K562 (cell line): ENCODE data around the gene MDFIC. TPM values are rescaled to one million over a fixed set of nuclear protein-coding genes. Genes with fewer than 3 reads are reported as not detected.

Source experiments
- ATAC-seq: fragments of 200-7000 bp; cut with Tn5 transposase; 3 replicates; pipeline ENCODE4 v1.9.1; 2020; ENCODE audit warnings: moderate library complexity
- BruUV-seq: library from RNA; stranded (reverse); fragments of 400-500 nt; replicated peaks from 2 replicates; lab custom pipeline; 2021; lab: Mats Ljungman, UMichigan
- CTCF ChIA-PET: fragments of 300-600 bp; formaldehyde crosslinking; extraction: SDS; loops from one replicate; lab custom pipeline; 2021; ENCODE audit warnings: low intra/inter-chr PET ratio; lab: Yijun Ruan, JAX
- POLR2A ChIA-PET: fragments of 300-600, 350-650 bp; sonication (Branson Sonifier 250); formaldehyde crosslinking; extraction: SDS; loops from one replicate; lab custom pipeline; 2021; ENCODE audit warnings: antibody characterized with exemption, inconsistent platforms; lab: Yijun Ruan, JAX
- DNase-seq, 4 experiments: peaks; one replicate each; pipeline versions ENCODE4 v3.0.0 to v3.0.0-alpha.2; 2011 to 2018; ENCODE audit warnings: low spot score in 3 of 4, mixed read lengths in 3 of 4; ENCODE audit errors: extremely low read depth in 1 of 4
- FAIRE-seq: peaks from 2 replicates; lab custom pipeline; 2011; peaks lifted over from hg19 to GRCh38; lab: Jason Lieb, UNC
- H2AFZ ChIP-seq: 2 replicates; pipeline ENCODE4 v1.6.0; 2011; ENCODE audit warnings: low read depth, low read length, control low read depth, inconsistent platforms
- H3K27ac ChIP-seq: fragments of 200-600 bp; 3 replicates; pipeline ENCODE4 v1.8.0; 2011; ENCODE audit warnings: low read depth, mild to moderate bottlenecking, control low read depth, inconsistent platforms, low read length, moderate library complexity, mixed read lengths; ENCODE audit errors: extremely low read depth
- H3K27me3 ChIP-seq, 2 experiments: fragments of 300-600 bp in 1 of 2; 2 replicates in 1 of 2; 3 replicates in 1 of 2; pipeline versions ENCODE4 v1.6.0 to v1.8.0; 2011; ENCODE audit warnings: inconsistent platforms in 2 of 2, low read length in 2 of 2, mild to moderate bottlenecking in 1 of 2, mixed read lengths in 1 of 2, moderate library complexity in 1 of 2; ENCODE audit not compliant: control insufficient read depth in 2 of 2, insufficient read depth in 2 of 2
- H3K36me3 ChIP-seq: fragments of 300-600 bp; 3 replicates; pipeline ENCODE4 v1.8.0; 2011; ENCODE audit warnings: mild to moderate bottlenecking, low read length, inconsistent platforms; ENCODE audit not compliant: control insufficient read depth, insufficient read depth
- H3K4me1 ChIP-seq, 2 experiments: fragments of 200-600 bp in 1 of 2; replicated peaks in 1 of 2; 2 replicates in 1 of 2; 3 replicates in 1 of 2; pipeline versions ENCODE4 v1.5.1 to v1.8.0; 2011; ENCODE audit warnings: inconsistent platforms in 2 of 2, low read length in 2 of 2, mild to moderate bottlenecking in 1 of 2, mixed read lengths in 1 of 2, moderate library complexity in 1 of 2; ENCODE audit not compliant: control insufficient read depth in 2 of 2, insufficient read depth in 2 of 2
- H3K4me2 ChIP-seq: 2 replicates; pipeline ENCODE4 v1.6.1; 2011; ENCODE audit warnings: low read length, control low read depth, inconsistent platforms, mixed read lengths; ENCODE audit not compliant: insufficient read depth
- H3K4me3 ChIP-seq: fragments of 200-600 bp; sonication (generic), shearing (Covaris generic); 2 replicates; pipeline ENCODE4 v1.5.1; 2016; ENCODE audit warnings: control low read depth, inconsistent platforms
- H3K79me2 ChIP-seq: fragments of 200-600 bp; 3 replicates; pipeline ENCODE4 v1.8.0; 2011; ENCODE audit warnings: low read length, inconsistent platforms; ENCODE audit not compliant: control insufficient read depth, insufficient read depth
- H3K9ac ChIP-seq, 2 experiments: 2 replicates each; pipeline versions ENCODE4 v1.6.0 to v1.6.1; 2011; ENCODE audit warnings: low read depth in 2 of 2, low read length in 2 of 2, control low read depth in 1 of 2, inconsistent platforms in 1 of 2, mild to moderate bottlenecking in 1 of 2, mixed read lengths in 1 of 2; ENCODE audit not compliant: insufficient read depth in 1 of 2
- H3K9me1 ChIP-seq: one replicate; pipeline ENCODE4 v1.6.0; 2011; ENCODE audit warnings: inconsistent platforms, mild to moderate bottlenecking, low read length, moderate library complexity; ENCODE audit not compliant: control insufficient read depth, insufficient read depth
- H3K9me3 ChIP-seq: replicated peaks from 2 replicates; pipeline ENCODE4 v1.5.1; 2011; ENCODE audit warnings: low read depth, low read length, inconsistent platforms; ENCODE audit not compliant: control insufficient read depth, insufficient read depth
- H4K20me1 ChIP-seq: replicated peaks from 2 replicates; pipeline ENCODE4 v1.6.1; 2011; ENCODE audit warnings: low read length, inconsistent platforms, mixed read lengths; ENCODE audit not compliant: control insufficient read depth, insufficient read depth
- ARID3A ChIP-seq: IDR thresholded peaks from 2 replicates; pipeline ENCODE4 v1.6.1; 2012; ENCODE audit warnings: low read depth, low read length, improper control_type of control experiment, borderline replicate concordance
- CREB5 ChIP-seq: fragments of 250-450 bp; sonication (Bioruptor Pico); IDR thresholded peaks from 2 replicates; pipeline ENCODE4 v1.5.0; 2020; ENCODE audit warnings: mild to moderate bottlenecking
- CXXC5 ChIP-seq: fragments of 250-450 bp; sonication (Bioruptor Pico); IDR thresholded peaks from 2 replicates; pipeline ENCODE4 v1.8.0; 2022; ENCODE audit warnings: inconsistent platforms, mild to moderate bottlenecking, moderate library complexity
- EP300 ChIP-seq: IDR thresholded peaks from 2 replicates; pipeline ENCODE4 v1.6.1; 2012; ENCODE audit warnings: low read length, improper control_type of control experiment
- FOXK2 ChIP-seq, 2 experiments: fragments of 450-650 bp; IDR thresholded peaks in 1 of 2; conservative IDR thresholded peaks in 1 of 2; 2 replicates each; pipeline ENCODE4 v1.6.1; 2016; ENCODE audit warnings: low read depth in 2 of 2, mild to moderate bottlenecking in 1 of 2
- IRF2 ChIP-seq: sonication (generic); formaldehyde crosslinking; IDR thresholded peaks from 2 replicates; pipeline ENCODE4 v1.8.1; 2022; ENCODE audit warnings: mild to moderate bottlenecking, missing genetic modification reagents
- MCM2 ChIP-seq: fragments of 450-650 bp; IDR thresholded peaks from 2 replicates; pipeline ENCODE4 v1.6.1; 2017; ENCODE audit warnings: low read depth, mild to moderate bottlenecking
- MXD1 ChIP-seq: fragments of 250-450 bp; sonication (Bioruptor Pico); IDR thresholded peaks from 2 replicates; pipeline ENCODE4 v1.8.0; 2021; ENCODE audit warnings: borderline replicate concordance, mild to moderate bottlenecking, moderate library complexity; ENCODE audit not compliant: poor library complexity, severe bottlenecking
- SIN3A ChIP-seq, 2 experiments: fragments of 150-350 bp in 1 of 2; IDR thresholded peaks; 2 replicates each; pipeline ENCODE4 v1.6.1; 2011 to 2016; ENCODE audit warnings: borderline replicate concordance in 2 of 2, low read depth in 2 of 2, low read length in 2 of 2, mild to moderate bottlenecking in 2 of 2, moderate library complexity in 2 of 2; ENCODE audit not compliant: control insufficient read depth in 1 of 2
- SRSF7 ChIP-seq: fragments of 200-400 bp; formaldehyde crosslinking; optimal IDR thresholded peaks from 2 replicates; pipeline ENCODE3; 2017; ENCODE audit warnings: mild to moderate bottlenecking, low read depth, low read length
- SRSF9 ChIP-seq: fragments of 200-400 bp; formaldehyde crosslinking; IDR thresholded peaks from 2 replicates; pipeline ENCODE4 v1.6.1; 2017; ENCODE audit warnings: low read depth, low read length, borderline replicate concordance
- ZC3H4 ChIP-seq: sonication (generic); formaldehyde crosslinking; IDR thresholded peaks from 2 replicates; pipeline ENCODE4 v1.9.0; 2021; ENCODE audit warnings: missing genetic modification reagents, borderline replicate concordance
- ZNF24 ChIP-seq: fragments of 450-650 bp; IDR thresholded peaks from 2 replicates; pipeline ENCODE4 v1.6.1; 2016
- ZNF431 ChIP-seq: sonication (generic); formaldehyde crosslinking; IDR thresholded peaks from 2 replicates; pipeline ENCODE4 v1.8.0; 2022; ENCODE audit warnings: mild to moderate bottlenecking, missing genetic modification reagents
- ZNF444 ChIP-seq: fragments of 250-450 bp; sonication (Bioruptor Pico); IDR thresholded peaks from 2 replicates; pipeline ENCODE4 v1.4.0; 2020; ENCODE audit warnings: mild to moderate bottlenecking, moderate library complexity
- WGBS: fragments of 100-300 bp; shearing (Covaris generic); methylation state at CpG from one replicate; pipeline ENCODE4 v1.1.6; 2016; ENCODE audit warnings: low coverage, mixed read lengths; ENCODE audit not compliant: insufficient coverage; ENCODE audit errors: missing lambda C conversion rate; 5-methylcytosine and 5-hydroxymethylcytosine counted together
- in situ Hi-C: fragments of 300-500 bp; cut with MboI; formaldehyde crosslinking; loops from 4 replicates; pipeline ENCODE4 v1.15.0; 2018; ENCODE audit warnings: inconsistent platforms, mixed read lengths
- intact Hi-C: fragments of 100-400 bp; cut with micrococcal nuclease; formaldehyde crosslinking; loops from 2 replicates; pipeline ENCODE4 v1.14.2; 2022
- polyA plus RNA-seq, 8 experiments: library from polyadenylated mRNA; depleted of rRNA in 4 of 8; stranded (reverse) in 5 of 8; unstranded in 3 of 8; fragments of >200 nt; fragmentation: Nextera tagmentation in 2 of 8; fragmentation: Illumina TruSeq in 1 of 8; extraction: Ambion mirVana in 2 of 8; extraction: Trizol in 1 of 8; gene quantifications; 2 replicates each; pipeline versions ENCODE4 v1.2.1 to v1.2.3, GENCODE V29; 2011 to 2014; ENCODE audit warnings: inconsistent platforms in 1 of 8, missing spikeins in 1 of 8
- total RNA-seq, 7 experiments: library from RNA; depleted of rRNA in 6 of 7; stranded (reverse); fragments of >200 nt in 6 of 7; fragmentation: Illumina TruSeq in 2 of 7; extraction: Trizol in 2 of 7; gene quantifications; 2 replicates each; pipeline versions ENCODE4 v1.2.1 to v1.2.3, GENCODE V29; 2011 to 2021; ENCODE audit warnings: low replicate concordance in 1 of 7

MDFIC gene
- total and polyA plus RNA-seq, 9 of the 15 experiments (the other 6 are each of a cell fraction or from before 2014, with no cell fraction given), result 0.13 to 0.24 TPM; not detected in 7

- H3K27ac ChIP-seq, result no peak overlapping the region
- H3K27me3 ChIP-seq, result no peaks in the 10 kb centered on the region
- CTCF ChIA-PET, result no interaction called here
- H3K36me3 ChIP-seq, result no peaks in the 10 kb centered on the region
- FAIRE-seq (no peak), DNase-seq (no peak), ATAC-seq (no peak)
- no peak overlapping the region for H3K4me2 ChIP-seq
- WGBS, result 3% methylated on average over 4 of the region's 4 CpGs
- no peak overlapping the region for H3K9ac ChIP-seq
- intact Hi-C loops, result no loop called here
- no peak overlapping the region for H2AFZ ChIP-seq
- POLR2A ChIA-PET, result interaction anchor here (0.6 kb wide), 1 partner anchor 1157 kb away, joined by 3 read pairs; no protein-coding TSS in a partner anchor
- no peaks in the 10 kb centered on the region; the same call in 1 of the 2 replicates for H3K9me3 ChIP-seq
- BruUV-seq, result no TSS peak
- H3K9me1 ChIP-seq, result no peaks in the 10 kb centered on the region
- H3K4me3 ChIP-seq, result no peak overlapping the region
- H4K20me1 ChIP-seq, result no peaks in the 10 kb centered on the region
- TF ChIP-seq SRSF9 (no peak), EP300 (no peak), FOXK2 (conservative IDR thresholded peaks at IDR 0.05 in 1 of 2, IDR thresholded peaks at IDR 0.05 in 1 of 2; ENCODE audit: low read depth in 2 of 2) (no peak), ZNF431 (CRISPR knock-in tag) (no peak), ZNF24 (no peak), ZC3H4 (CRISPR knock-in tag) (no peak), ARID3A (no peak), MCM2 (no peak), CREB5 (CRISPR knock-in tag) (no peak), ZNF444 (CRISPR knock-in tag) (no peak), IRF2 (CRISPR knock-in tag) (no peak), SIN3A (IDR thresholded peaks at IDR 0.05; ENCODE audit: borderline replicate concordance in 2 of 2, control insufficient read depth in 1 of 2, low read depth in 2 of 2, low read length in 2 of 2) (no peak), SRSF7 (no peak), MXD1 (CRISPR knock-in tag) (no peak), CXXC5 (CRISPR knock-in tag) (no peak)
- no peaks in the 10 kb centered on the region for H3K79me2 ChIP-seq
- no peaks in the 10 kb centered on the region for H3K4me1 ChIP-seq
- in situ Hi-C loops, result no loop called here
These were observed 54.8 kb downstream of the MDFIC start for GRCh38 chr7:114976666-114977065.
